HL-60 (cell line): ENCODE results near the gene SLC25A6.

Experiments
- CTCF ChIP-seq: IDR thresholded peaks from one replicate; pipeline ENCODE4 v1.5.1; 2011; ENCODE audit warnings: low read length, control low read depth, inconsistent platforms; ENCODE audit not compliant: insufficient read depth
- GABPA ChIP-seq: IDR thresholded peaks from 2 replicates; pipeline ENCODE4 v1.6.1; 2012; ENCODE audit warnings: low read depth
- REST ChIP-seq: IDR thresholded peaks from 2 replicates; pipeline ENCODE4 v1.6.1; 2012; ENCODE audit warnings: low read depth; ENCODE audit not compliant: insufficient replicate concordance

- TF ChIP-seq CTCF (no peak), GABPA (no peak), REST (no peak)
Measured at GRCh38 chrX:1418901-1419544, 27.1 kb upstream of the SLC25A6 start.
